ENCODE data around the gene ZIC4.

GRCh38 chr3:147397155-147397874 lies 9.0 kb downstream of the ZIC4 start:
- TF ChIP-seq CTCF (IDR thresholded peaks at IDR 0.05) (no peak), POLR2A (IDR thresholded peaks at IDR 0.05) (no peak), EP300 (IDR thresholded peaks at IDR 0.05) (no peak)

All from sigmoid colon (tissue), 4 donors.